Gastrocnemius medialis (tissue), 4 donors: ENCODE results near the gene FXYD2. TPM values are rescaled to one million over a fixed set of nuclear protein-coding genes. Genes with fewer than 3 reads are reported as not detected.

ENCODE experiments used
- ATAC-seq, 2 donors: fragments of 150-250 bp; one replicate each; pipeline ENCODE4 v1.9.1; 2016
- DNase-seq, 2 donors: peaks; one replicate each; pipeline ENCODE4 v3.0.0-alpha.2; 2019
- H3K27ac ChIP-seq, 4 donors: fragments of 200-600 bp; sonication (generic); 1 replicate in 1 of 4; 2 replicates in 3 of 4; pipeline ENCODE4 v1.5.1; 2016 to 2018; ENCODE audit warnings: mild to moderate bottlenecking in 2 of 4, moderate library complexity in 1 of 4
- H3K27me3 ChIP-seq, 3 donors: fragments of 200-600 bp; sonication (generic) in 2 of 3; 1 replicate in 1 of 3; 2 replicates in 2 of 3; pipeline versions ENCODE4 v1.5.1 to v1.6.0; 2016 to 2019; ENCODE audit warnings: mild to moderate bottlenecking in 1 of 3, moderate library complexity in 1 of 3
- H3K36me3 ChIP-seq, 2 donors: fragments of 200-600 bp; sonication (generic) in 1 of 2; one replicate each; pipeline ENCODE4 v1.5.1; 2017 to 2018
- H3K4me1 ChIP-seq, 2 donors: fragments of 200-600 bp; sonication (generic) in 1 of 2; one replicate each; pipeline ENCODE4 v1.5.1; 2016 to 2017; ENCODE audit warnings: mild to moderate bottlenecking in 2 of 2
- H3K4me3 ChIP-seq, 4 donors: fragments of 200-600 bp; sonication (generic) in 3 of 4; 1 replicate in 1 of 4; 2 replicates in 3 of 4; pipeline ENCODE4 v1.5.1; 2016 to 2019; ENCODE audit warnings: mild to moderate bottlenecking in 2 of 4
- H3K9me3 ChIP-seq, 3 donors: fragments of 200-600 bp; sonication (generic) in 2 of 3; 1 replicate in 1 of 3; 2 replicates in 2 of 3; pipeline ENCODE4 v1.5.1; 2016 to 2019
- CTCF ChIP-seq, 5 experiments: fragments of 450-650 bp in 3 of 5; fragments of 200-600 bp in 2 of 5; sonication (generic) in 2 of 5; IDR thresholded peaks in 4 of 5; conservative IDR thresholded peaks in 1 of 5; 1 replicate in 4 of 5; 2 replicates in 1 of 5; pipeline ENCODE4 v1.5.1; 2016 to 2019; ENCODE audit warnings: antibody characterized with exemption in 5 of 5, mild to moderate bottlenecking in 3 of 5, moderate library complexity in 3 of 5
- POLR2A ChIP-seq, 2 donors: fragments of 450-650 bp; IDR thresholded peaks; one replicate each; pipeline ENCODE4 v1.6.1; 2017; ENCODE audit warnings: antibody characterized with exemption in 2 of 2, mild to moderate bottlenecking in 2 of 2, moderate library complexity in 2 of 2
- in situ Hi-C, 4 donors: fragments of 200-750 bp; cut with MboI; loops; one replicate each; pipeline versions ENCODE4 v1.15.0 to v1.8.0; 2017; ENCODE audit warnings: low sequenced_read_pairs in 4 of 4
- intact Hi-C: fragments of 100-400 bp; cut with DNase I; formaldehyde crosslinking; loops from one replicate; pipeline ENCODE4 v1.15.1; 2023; ENCODE audit warnings: low total_unique reads
- total RNA-seq, 4 donors: library from RNA; depleted of rRNA; stranded (reverse); fragments of >200 nt; gene quantifications; one replicate each; pipeline versions ENCODE4 v1.1.0 to v1.2.3, GENCODE V29; 2016

The FXYD2 gene
- total RNA-seq, 4 donors from 2014 or later, result 0.87 TPM; not detected in 3

GRCh38 chr11:117859488-117860112, 35.1 kb upstream of the FXYD2 start:
- DNase-seq, result no peak
- H3K27ac ChIP-seq, result no peak overlapping the region
- H3K36me3 ChIP-seq, result no peaks in the 10 kb centered on the region
- no peak for ATAC-seq
- H3K4me3 ChIP-seq, result no peak overlapping the region
- H3K4me1 ChIP-seq, result peaks cover 8 to 24% of the 10 kb centered on the region in 2 donors
- TF ChIP-seq CTCF (IDR thresholded peaks at IDR 0.05 in 4 of 5, conservative IDR thresholded peaks at IDR 0.05 in 1 of 5) (no peak), POLR2A (IDR thresholded peaks at IDR 0.05) (no peak)
- no peaks in the 10 kb centered on the region for H3K9me3 ChIP-seq
- intact Hi-C loops (no loop called here), in situ Hi-C loops (no loop called here)
- no peaks in the 10 kb centered on the region for H3K27me3 ChIP-seq

GRCh38 chr11:117859061-117859460, 34.5 kb upstream of the FXYD2 start:
- in situ Hi-C loops, result no loop called here

GRCh38 chr11:117857734-117858414, 33.3 kb upstream of the FXYD2 start:
- TF ChIP-seq CTCF (IDR thresholded peaks at IDR 0.05 in 4 of 5, conservative IDR thresholded peaks at IDR 0.05 in 1 of 5), result no peak
- no peak for TF ChIP-seq POLR2A (IDR thresholded peaks at IDR 0.05)
- in situ Hi-C loops, result no loop called here
- intact Hi-C loops, result no loop called here
- no peak for ATAC-seq
- Histone ChIP-seq H3K27ac (no peak overlapping the region), H3K4me1 (peaks cover 8 to 21% of the 10 kb centered on the region in 2 donors), H3K4me3 (no peak overlapping the region), H3K27me3 (no peaks in the 10 kb centered on the region), H3K9me3 (no peaks in the 10 kb centered on the region), H3K36me3 (no peaks in the 10 kb centered on the region)
- DNase-seq, result no peak

More at GRCh38 chr11:117859061-117859460, 34.5 kb upstream of the FXYD2 start:
- Histone ChIP-seq H3K4me1 (peaks cover 8 to 22% of the 10 kb centered on the region in 2 donors), H3K27me3 (no peaks in the 10 kb centered on the region), H3K4me3 (no peak overlapping the region), H3K36me3 (no peaks in the 10 kb centered on the region), H3K9me3 (no peaks in the 10 kb centered on the region), H3K27ac (no peak overlapping the region)
- no peak for DNase-seq
- ATAC-seq, result no peak
- TF ChIP-seq CTCF (IDR thresholded peaks at IDR 0.05 in 4 of 5, conservative IDR thresholded peaks at IDR 0.05 in 1 of 5), result no peak
- no peak for TF ChIP-seq POLR2A (IDR thresholded peaks at IDR 0.05)
- intact Hi-C loops, result no loop called here

GRCh38 chr11:117855912-117856651, 31.5 kb upstream of the FXYD2 start:
- Histone ChIP-seq H3K4me1 (peaks cover 0 to 12% of the 10 kb centered on the region in 2 donors), H3K4me3 (no peak overlapping the region), H3K9me3 (no peaks in the 10 kb centered on the region), H3K27ac (no peak overlapping the region), H3K36me3 (no peaks in the 10 kb centered on the region), H3K27me3 (no peaks in the 10 kb centered on the region)
- intact Hi-C loops, result no loop called here
- ATAC-seq (no peak), DNase-seq (no peak)
- no peak for TF ChIP-seq POLR2A (IDR thresholded peaks at IDR 0.05)
- no peak for TF ChIP-seq CTCF (IDR thresholded peaks at IDR 0.05 in 4 of 5, conservative IDR thresholded peaks at IDR 0.05 in 1 of 5)
- in situ Hi-C loops, result no loop called here
